ENCODE results near the gene RUNX2. TPM values are rescaled to one million over a fixed set of nuclear protein-coding genes. Genes with fewer than 3 reads are reported as not detected.

RUNX2 gene
- total and polyA plus RNA-seq, 2 experiments from 2014 or later: 0.66 to 1.7 TPM

DNA sequence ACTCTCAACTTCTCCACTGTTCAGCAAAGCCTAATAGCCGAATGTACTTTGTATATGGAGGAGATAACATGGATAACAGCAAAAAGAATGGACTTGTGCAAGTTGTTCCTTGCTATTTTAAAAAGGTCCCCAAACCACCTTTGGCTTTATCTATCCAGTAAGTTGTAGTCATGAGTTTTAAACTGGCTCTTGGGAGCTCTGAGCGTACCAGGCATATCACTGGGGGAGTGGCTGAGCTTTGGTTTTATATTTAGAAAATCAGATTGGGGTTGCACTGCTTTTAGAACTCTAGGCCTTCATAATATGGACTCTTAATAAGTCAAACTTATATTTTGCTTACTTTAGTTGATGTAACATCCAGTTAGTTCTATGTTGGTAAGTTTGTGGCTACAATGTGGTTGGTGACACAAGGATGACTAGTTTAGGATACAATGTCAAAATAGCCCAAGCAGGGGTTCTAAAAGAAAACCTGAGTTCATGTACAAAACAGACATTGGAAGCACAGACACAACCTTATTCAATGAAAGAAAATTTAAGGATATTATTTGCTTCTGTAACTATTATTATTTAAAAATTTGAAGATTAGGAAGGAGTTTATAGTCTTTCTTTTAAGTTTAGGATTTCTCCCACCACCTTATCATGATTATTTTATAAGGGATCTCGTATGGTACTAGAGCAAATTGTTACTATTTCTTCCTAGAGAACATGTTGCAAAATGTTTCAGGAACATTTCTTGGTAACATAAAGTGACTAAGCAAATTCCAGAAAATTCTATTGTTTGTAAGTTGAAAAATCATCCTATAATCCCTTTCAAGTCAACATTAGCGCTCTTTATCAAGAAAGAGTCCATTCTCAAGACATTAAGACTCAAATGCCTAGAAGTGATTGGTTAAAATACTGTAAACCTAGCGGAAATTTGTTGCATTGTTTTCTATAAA is 215.4 kb downstream of the RUNX2 start:
- Histone ChIP-seq H3K36me3 (ENCODE audit: insufficient read depth) (no peaks in the 10 kb centered on the region), H3K27ac (ENCODE audit: low read depth) (no peak overlapping the region), H3K4me1 (ENCODE audit: insufficient read depth) (peaks cover 7% of the 10 kb centered on the region; the same call in 1 of the 2 replicates), H2AFZ (no peak overlapping the region), H3K27me3 (ENCODE audit: insufficient read depth) (no peaks in the 10 kb centered on the region), H4K20me1 (replicated peaks; ENCODE audit: insufficient read depth) (no peaks in the 10 kb centered on the region), H3K9me2 (ENCODE audit: insufficient read depth) (no peaks in the 10 kb centered on the region), H3K4me3 (no peak overlapping the region), H3F3A (replicated peaks; ENCODE audit: low read depth) (no peaks in the 10 kb centered on the region), H3K79me2 (replicated peaks; ENCODE audit: insufficient read depth) (no peaks in the 10 kb centered on the region), H3K4me2 (no peak overlapping the region)
- H3K36me3 Mint-ChIP-seq (ENCODE audit: low read depth): no peaks in the 10 kb centered on the region
- no peak overlapping the region for H3K27ac Mint-ChIP-seq
- ATAC-seq (no peak), DNase-seq (ENCODE audit: low spot score) (no peak)
- TF ChIP-seq EZH2 (IDR thresholded peaks at IDR 0.05; ENCODE audit: low read depth, unreplicated experiment): no peak
- TF ChIP-seq, protein P1, sequence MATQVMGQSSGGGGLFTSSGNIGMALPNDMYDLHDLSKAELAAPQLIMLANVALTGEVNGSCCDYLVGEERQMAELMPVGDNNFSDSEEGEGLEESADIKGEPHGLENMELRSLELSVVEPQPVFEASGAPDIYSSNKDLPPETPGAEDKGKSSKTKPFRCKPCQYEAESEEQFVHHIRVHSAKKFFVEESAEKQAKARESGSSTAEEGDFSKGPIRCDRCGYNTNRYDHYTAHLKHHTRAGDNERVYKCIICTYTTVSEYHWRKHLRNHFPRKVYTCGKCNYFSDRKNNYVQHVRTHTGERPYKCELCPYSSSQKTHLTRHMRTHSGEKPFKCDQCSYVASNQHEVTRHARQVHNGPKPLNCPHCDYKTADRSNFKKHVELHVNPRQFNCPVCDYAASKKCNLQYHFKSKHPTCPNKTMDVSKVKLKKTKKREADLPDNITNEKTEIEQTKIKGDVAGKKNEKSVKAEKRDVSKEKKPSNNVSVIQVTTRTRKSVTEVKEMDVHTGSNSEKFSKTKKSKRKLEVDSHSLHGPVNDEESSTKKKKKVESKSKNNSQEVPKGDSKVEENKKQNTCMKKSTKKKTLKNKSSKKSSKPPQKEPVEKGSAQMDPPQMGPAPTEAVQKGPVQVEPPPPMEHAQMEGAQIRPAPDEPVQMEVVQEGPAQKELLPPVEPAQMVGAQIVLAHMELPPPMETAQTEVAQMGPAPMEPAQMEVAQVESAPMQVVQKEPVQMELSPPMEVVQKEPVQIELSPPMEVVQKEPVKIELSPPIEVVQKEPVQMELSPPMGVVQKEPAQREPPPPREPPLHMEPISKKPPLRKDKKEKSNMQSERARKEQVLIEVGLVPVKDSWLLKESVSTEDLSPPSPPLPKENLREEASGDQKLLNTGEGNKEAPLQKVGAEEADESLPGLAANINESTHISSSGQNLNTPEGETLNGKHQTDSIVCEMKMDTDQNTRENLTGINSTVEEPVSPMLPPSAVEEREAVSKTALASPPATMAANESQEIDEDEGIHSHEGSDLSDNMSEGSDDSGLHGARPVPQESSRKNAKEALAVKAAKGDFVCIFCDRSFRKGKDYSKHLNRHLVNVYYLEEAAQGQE (IDR thresholded peaks at IDR 0.05; ENCODE audit: unreplicated experiment): no peak
- TF ChIP-seq, protein P2, sequence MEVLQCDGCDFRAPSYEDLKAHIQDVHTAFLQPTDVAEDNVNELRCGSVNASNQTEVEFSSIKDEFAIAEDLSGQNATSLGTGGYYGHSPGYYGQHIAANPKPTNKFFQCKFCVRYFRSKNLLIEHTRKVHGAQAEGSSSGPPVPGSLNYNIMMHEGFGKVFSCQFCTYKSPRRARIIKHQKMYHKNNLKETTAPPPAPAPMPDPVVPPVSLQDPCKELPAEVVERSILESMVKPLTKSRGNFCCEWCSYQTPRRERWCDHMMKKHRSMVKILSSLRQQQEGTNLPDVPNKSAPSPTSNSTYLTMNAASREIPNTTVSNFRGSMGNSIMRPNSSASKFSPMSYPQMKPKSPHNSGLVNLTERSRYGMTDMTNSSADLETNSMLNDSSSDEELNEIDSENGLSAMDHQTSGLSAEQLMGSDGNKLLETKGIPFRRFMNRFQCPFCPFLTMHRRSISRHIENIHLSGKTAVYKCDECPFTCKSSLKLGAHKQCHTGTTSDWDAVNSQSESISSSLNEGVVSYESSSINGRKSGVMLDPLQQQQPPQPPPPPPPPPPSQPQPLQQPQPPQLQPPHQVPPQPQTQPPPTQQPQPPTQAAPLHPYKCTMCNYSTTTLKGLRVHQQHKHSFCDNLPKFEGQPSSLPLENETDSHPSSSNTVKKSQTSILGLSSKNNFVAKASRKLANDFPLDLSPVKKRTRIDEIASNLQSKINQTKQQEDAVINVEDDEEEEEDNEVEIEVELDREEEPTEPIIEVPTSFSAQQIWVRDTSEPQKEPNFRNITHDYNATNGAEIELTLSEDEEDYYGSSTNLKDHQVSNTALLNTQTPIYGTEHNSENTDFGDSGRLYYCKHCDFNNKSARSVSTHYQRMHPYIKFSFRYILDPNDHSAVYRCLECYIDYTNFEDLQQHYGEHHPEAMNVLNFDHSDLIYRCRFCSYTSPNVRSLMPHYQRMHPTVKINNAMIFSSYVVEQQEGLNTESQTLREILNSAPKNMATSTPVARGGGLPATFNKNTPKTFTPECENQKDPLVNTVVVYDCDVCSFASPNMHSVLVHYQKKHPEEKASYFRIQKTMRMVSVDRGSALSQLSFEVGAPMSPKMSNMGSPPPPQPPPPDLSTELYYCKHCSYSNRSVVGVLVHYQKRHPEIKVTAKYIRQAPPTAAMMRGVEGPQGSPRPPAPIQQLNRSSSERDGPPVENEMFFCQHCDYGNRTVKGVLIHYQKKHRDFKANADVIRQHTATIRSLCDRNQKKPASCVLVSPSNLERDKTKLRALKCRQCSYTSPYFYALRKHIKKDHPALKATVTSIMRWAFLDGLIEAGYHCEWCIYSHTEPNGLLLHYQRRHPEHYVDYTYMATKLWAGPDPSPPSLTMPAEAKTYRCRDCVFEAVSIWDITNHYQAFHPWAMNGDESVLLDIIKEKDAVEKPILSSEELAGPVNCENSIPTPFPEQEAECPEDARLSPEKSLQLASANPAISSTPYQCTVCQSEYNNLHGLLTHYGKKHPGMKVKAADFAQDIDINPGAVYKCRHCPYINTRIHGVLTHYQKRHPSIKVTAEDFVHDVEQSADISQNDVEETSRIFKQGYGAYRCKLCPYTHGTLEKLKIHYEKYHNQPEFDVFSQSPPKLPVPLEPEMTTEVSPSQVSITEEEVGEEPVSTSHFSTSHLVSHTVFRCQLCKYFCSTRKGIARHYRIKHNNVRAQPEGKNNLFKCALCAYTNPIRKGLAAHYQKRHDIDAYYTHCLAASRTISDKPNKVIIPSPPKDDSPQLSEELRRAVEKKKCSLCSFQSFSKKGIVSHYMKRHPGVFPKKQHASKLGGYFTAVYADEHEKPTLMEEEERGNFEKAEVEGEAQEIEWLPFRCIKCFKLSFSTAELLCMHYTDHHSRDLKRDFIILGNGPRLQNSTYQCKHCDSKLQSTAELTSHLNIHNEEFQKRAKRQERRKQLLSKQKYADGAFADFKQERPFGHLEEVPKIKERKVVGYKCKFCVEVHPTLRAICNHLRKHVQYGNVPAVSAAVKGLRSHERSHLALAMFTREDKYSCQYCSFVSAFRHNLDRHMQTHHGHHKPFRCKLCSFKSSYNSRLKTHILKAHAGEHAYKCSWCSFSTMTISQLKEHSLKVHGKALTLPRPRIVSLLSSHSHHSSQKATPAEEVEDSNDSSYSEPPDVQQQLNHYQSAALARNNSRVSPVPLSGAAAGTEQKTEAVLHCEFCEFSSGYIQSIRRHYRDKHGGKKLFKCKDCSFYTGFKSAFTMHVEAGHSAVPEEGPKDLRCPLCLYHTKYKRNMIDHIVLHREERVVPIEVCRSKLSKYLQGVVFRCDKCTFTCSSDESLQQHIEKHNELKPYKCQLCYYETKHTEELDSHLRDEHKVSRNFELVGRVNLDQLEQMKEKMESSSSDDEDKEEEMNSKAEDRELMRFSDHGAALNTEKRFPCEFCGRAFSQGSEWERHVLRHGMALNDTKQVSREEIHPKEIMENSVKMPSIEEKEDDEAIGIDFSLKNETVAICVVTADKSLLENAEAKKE (CRISPR knock-in tag; IDR thresholded peaks at IDR 0.05): no peak
- no peak for TF ChIP-seq STAT1 (IDR thresholded peaks at IDR 0.05; ENCODE audit: unreplicated experiment)
- TF ChIP-seq JUNB (IDR thresholded peaks at IDR 0.05; ENCODE audit: unreplicated experiment): no peak
- TF ChIP-seq, protein P3, sequence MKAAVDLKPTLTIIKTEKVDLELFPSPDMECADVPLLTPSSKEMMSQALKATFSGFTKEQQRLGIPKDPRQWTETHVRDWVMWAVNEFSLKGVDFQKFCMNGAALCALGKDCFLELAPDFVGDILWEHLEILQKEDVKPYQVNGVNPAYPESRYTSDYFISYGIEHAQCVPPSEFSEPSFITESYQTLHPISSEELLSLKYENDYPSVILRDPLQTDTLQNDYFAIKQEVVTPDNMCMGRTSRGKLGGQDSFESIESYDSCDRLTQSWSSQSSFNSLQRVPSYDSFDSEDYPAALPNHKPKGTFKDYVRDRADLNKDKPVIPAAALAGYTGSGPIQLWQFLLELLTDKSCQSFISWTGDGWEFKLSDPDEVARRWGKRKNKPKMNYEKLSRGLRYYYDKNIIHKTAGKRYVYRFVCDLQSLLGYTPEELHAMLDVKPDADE (IDR thresholded peaks at IDR 0.05): no peak
- no peak for TF ChIP-seq POLR2AphosphoS5 (IDR thresholded peaks at IDR 0.05; ENCODE audit: low read depth)
- TF ChIP-seq CREB1 (CRISPR knock-in tag; IDR thresholded peaks at IDR 0.05; ENCODE audit: low read depth): no peak
- no peak for TF ChIP-seq ZNF114 (CRISPR knock-in tag; IDR thresholded peaks at IDR 0.05)
- TF ChIP-seq ZNF331 (CRISPR knock-in tag; IDR thresholded peaks at IDR 0.05; ENCODE audit: low read depth): no peak
- peaks cover 4% of the 10 kb centered on the region for H3K27me3 Mint-ChIP-seq (ENCODE audit: insufficient read depth, low read depth, poor library complexity)
- peaks cover 7% of the 10 kb centered on the region for H3K4me1 Mint-ChIP-seq
- H3K9me3 Mint-ChIP-seq: no peaks in the 10 kb centered on the region
- H3K4me3 Mint-ChIP-seq: no peak overlapping the region
